Astrocyte of the hippocampus (primary cell): ENCODE results near the gene B3GNT5.
"Not testable (repeated sequence)": the region's sequence is repeated elsewhere in the genome, so short reads cannot be mapped to it uniquely, and the experiment has no call there.

Source experiments
- DNase-seq: peaks from one replicate; pipeline ENCODE4 v3.0.0; 2011; ENCODE audit warnings: low read depth, low spot score

B3GNT5 gene

GRCh38 chr3:183230251-183230650, 22.8 kb upstream of the B3GNT5 start:
- not testable (repeated sequence) for DNase-seq

- DNase-seq, result no peak
Observed at GRCh38 chr3:183230826-183231225, 22.2 kb upstream of the B3GNT5 start.

GRCh38 chr3:183233966-183234365, 19.1 kb upstream of the B3GNT5 start:
- no peak for DNase-seq

- DNase-seq, result no peak
Observed at GRCh38 chr3:183239046-183239445, 14.0 kb upstream of the B3GNT5 start.

GRCh38 chr3:183242431-183242830, 10.6 kb upstream of the B3GNT5 start:
- no peak for DNase-seq

GRCh38 chr3:183244219-183244618, 8.8 kb upstream of the B3GNT5 start:
- no peak for DNase-seq

- DNase-seq, result no peak
Observed at GRCh38 chr3:183244981-183245476, 8.0 kb upstream of the B3GNT5 start.

GRCh38 chr3:183247011-183247589, 6.0 kb upstream of the B3GNT5 start:
- DNase-seq, result peak; percentile 38

GRCh38 chr3:183249006-183249718, 3.9 kb upstream of the B3GNT5 start:
- DNase-seq, result no peak

- no peak for DNase-seq
Observed at GRCh38 chr3:183252118-183252782, 803 bp upstream of the B3GNT5 start.

- peak; percentile 84 for DNase-seq
Observed at GRCh38 chr3:183253528-183254486, 754 bp downstream of the B3GNT5 start.

GRCh38 chr3:183254487-183255347, 1.7 kb downstream of the B3GNT5 start:
- DNase-seq, result no peak

GRCh38 chr3:183255348-183255730, 2.3 kb downstream of the B3GNT5 start:
- DNase-seq, result peak; percentile 47

- DNase-seq, result peak; percentile 38
Observed at GRCh38 chr3:183259087-183259486, 6.0 kb downstream of the B3GNT5 start.

- DNase-seq, result no peak
Observed at GRCh38 chr3:183259621-183260020, 6.6 kb downstream of the B3GNT5 start.

- no peak for DNase-seq
Observed at GRCh38 chr3:183260167-183260904, 7.3 kb downstream of the B3GNT5 start.

GRCh38 chr3:183261151-183261724, 8.2 kb downstream of the B3GNT5 start:
- DNase-seq, result no peak

- DNase-seq, result no peak
Observed at GRCh38 chr3:183262875-183263378, 9.9 kb downstream of the B3GNT5 start.

GRCh38 chr3:183264268-183264667, 11.2 kb downstream of the B3GNT5 start:
- DNase-seq, result peak; percentile 53
